Gastroesophageal sphincter (tissue), 4 donors: ENCODE data around the gene PDE4A. TPM values are rescaled to one million over a fixed set of nuclear protein-coding genes. Genes with fewer than 3 reads are reported as not detected.

Experiments used
- ATAC-seq: fragments of 150-250 bp; one replicate; pipeline ENCODE4 v1.9.1; 2016; ENCODE audit warnings: mild to moderate bottlenecking, moderate library complexity
- H3K27ac ChIP-seq, 4 donors: fragments of 200-600 bp; sonication (generic) in 3 of 4; 1 replicate in 3 of 4; 2 replicates in 1 of 4; pipeline ENCODE4 v1.5.1; 2016 to 2019
- H3K27me3 ChIP-seq: fragments of 200-600 bp; sonication (generic); one replicate; pipeline ENCODE4 v1.5.1; 2019
- H3K36me3 ChIP-seq, 2 donors: fragments of 200-600 bp; sonication (generic); one replicate each; pipeline ENCODE4 v1.5.1; 2019; ENCODE audit warnings: control low read depth in 1 of 2
- H3K4me1 ChIP-seq, 3 donors: fragments of 200-600 bp; sonication (generic); 1 replicate in 2 of 3; 2 replicates in 1 of 3; pipeline ENCODE4 v1.5.1; 2016 to 2019; ENCODE audit warnings: control low read depth in 2 of 3
- H3K4me3 ChIP-seq, 2 donors: fragments of 200-600 bp; sonication (generic); one replicate each; pipeline ENCODE4 v1.5.1; 2019; ENCODE audit warnings: mild to moderate bottlenecking in 1 of 2, moderate library complexity in 1 of 2
- H3K9me3 ChIP-seq, 3 donors: fragments of 200-600 bp; sonication (generic); one replicate each; pipeline ENCODE4 v1.5.1; 2017 to 2019; ENCODE audit warnings: control low read depth in 2 of 3
- EP300 ChIP-seq: sonication (generic); formaldehyde crosslinking; IDR thresholded peaks from one replicate; pipeline ENCODE4 v1.6.1; 2017; ENCODE audit warnings: antibody characterized with exemption, mild to moderate bottlenecking
- POLR2A ChIP-seq, 2 donors: fragments of 450-650 bp; IDR thresholded peaks; one replicate each; pipeline ENCODE4 v1.6.1; 2017; ENCODE audit warnings: antibody characterized with exemption in 2 of 2, mild to moderate bottlenecking in 2 of 2, moderate library complexity in 1 of 2
- POLR2AphosphoS5 ChIP-seq: sonication (generic); formaldehyde crosslinking; IDR thresholded peaks from one replicate; pipeline ENCODE4 v1.6.1; 2017; ENCODE audit warnings: antibody characterized with exemption
- WGBS, 2 donors: methylation state at CpG; one replicate each; pipeline ENCODE4 v1.1.5; 2018; ENCODE audit warnings: low coverage in 1 of 2; 5-methylcytosine and 5-hydroxymethylcytosine counted together
- total RNA-seq, 4 donors: library from RNA; depleted of rRNA; stranded (reverse); fragments of >200 nt; gene quantifications; one replicate each; pipeline ENCODE4 v1.1.0, GENCODE V29; 2016
- TF ChIP-seq, protein P1 (sequence below), 4 experiments: fragments of 200-600 bp in 2 of 4; fragments of 450-650 bp in 2 of 4; sonication (generic) in 1 of 4; IDR thresholded peaks; one replicate each; pipeline ENCODE4 v1.5.1; 2017 to 2019; ENCODE audit warnings: antibody characterized with exemption in 4 of 4, mild to moderate bottlenecking in 2 of 4, moderate library complexity in 2 of 4

The PDE4A gene
- total RNA-seq, 4 donors from 2014 or later, result 7.3 to 22.5 (median 10.0) TPM

DNA sequence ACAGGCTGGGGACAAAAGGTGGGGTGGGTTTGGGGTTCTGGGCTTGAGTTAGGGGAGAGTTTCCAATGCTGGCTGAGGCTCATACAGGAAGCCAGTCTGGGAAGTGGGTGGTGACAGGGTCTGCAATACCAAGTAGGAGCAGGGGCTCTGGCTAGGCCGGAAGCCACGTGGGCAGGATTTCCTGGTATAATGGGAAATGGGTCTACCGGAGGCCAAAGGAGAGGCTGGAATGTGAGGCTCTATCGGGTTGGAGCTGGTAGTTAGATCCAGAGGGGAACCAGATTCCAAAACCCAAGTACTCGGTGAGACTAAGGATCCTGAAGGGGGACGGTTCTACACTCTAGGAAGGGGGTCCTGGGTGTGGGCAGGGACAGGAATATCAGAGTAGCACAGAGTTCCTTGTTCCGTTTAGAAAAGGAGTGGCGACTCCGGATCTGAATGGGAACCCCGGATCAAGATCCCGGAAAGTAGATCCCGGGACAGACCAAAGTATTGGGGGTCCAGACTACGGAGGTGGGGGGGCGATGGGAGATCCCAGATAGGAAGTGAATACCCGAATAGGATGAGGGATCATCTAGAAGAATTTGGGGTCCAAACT, 17.8 kb upstream of the PDE4A start:
- no peaks in the 10 kb centered on the region for H3K9me3 ChIP-seq
- H3K27ac ChIP-seq, result peak overlapping the region; percentile 67 to 90 (median 84)
- TF ChIP-seq EP300 (no peak), POLR2A (IDR thresholded peaks at IDR 0.05) (peak in 1 of 2 donors; percentile 14), POLR2AphosphoS5 (peak; percentile 26)
- peaks cover 0 to 4% of the 10 kb centered on the region in 2 donors for H3K36me3 ChIP-seq
- ATAC-seq, result no peak
- H3K4me3 ChIP-seq, result peak overlapping the region; percentile 78 to 96
- 1 to 2% methylated on average over 14 of the region's 15 CpGs for WGBS, 2 donors
- peaks cover 33% of the 10 kb centered on the region for H3K27me3 ChIP-seq
- H3K4me1 ChIP-seq, result peaks cover 0 to 67% (median 30%) of the 10 kb centered on the region in 3 donors

DNA sequence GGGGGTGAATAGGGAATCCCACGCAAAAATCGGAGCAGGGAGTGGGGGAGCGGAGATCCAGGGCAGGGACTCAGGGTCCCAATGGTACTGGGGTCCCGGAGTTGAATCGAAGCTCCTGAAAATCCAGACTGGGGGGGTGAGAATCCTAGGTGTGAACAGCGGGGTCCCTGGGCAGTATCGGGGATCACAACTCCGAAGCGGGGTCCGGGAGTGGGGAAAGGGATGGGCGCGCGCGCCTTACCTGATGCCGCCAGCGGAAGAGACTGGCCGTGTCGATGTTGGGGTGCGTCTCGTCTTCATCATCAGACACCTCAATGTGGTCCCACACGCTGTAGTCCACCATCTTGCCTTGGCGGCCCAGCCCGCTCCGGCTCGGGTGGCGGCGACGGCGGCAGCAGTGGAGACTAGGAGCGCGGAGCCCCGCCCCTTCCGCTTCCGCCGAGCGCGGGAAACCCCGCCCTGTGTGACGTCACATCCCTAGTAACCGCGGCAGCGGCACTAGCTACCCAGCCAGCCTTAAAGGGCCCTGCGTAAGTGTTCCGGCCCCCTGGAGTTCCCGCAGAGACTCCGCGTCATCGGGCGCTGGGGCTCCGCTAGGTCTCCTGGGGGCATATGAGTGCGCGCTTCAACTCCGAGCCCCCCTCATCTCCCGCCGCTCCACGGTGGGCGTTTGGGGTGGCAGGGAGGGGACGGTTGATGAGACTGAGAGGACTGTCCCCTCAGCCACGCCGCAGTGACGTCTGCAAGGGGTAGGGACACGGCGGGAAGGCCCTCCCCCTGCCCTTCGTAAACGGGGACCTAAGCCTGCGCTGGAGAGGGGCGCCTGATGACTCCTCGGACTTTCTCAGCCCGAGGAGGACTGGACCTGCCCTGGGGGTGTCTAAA, 17.0 kb upstream of the PDE4A start, which contains the start of gene CDC37:
Gene CDC37 (minus strand): TSS at position 406 of the 885 bp plus-strand sequence. CDS start 63 bp downstream, at position 343.
- H3K9me3 ChIP-seq, result no peaks in the 10 kb centered on the region
- H3K4me1 ChIP-seq, result peaks cover 0 to 62% (median 30%) of the 10 kb centered on the region in 3 donors
- H3K27ac ChIP-seq, result peak within 1 kb of the TSS; percentile 67 to 90 (median 84)
- H3K27me3 ChIP-seq, result peaks cover 41% of the 10 kb centered on the region
- TF ChIP-seq POLR2A (IDR thresholded peaks at IDR 0.05) (peak; percentile 74 to 79), POLR2AphosphoS5 (peak; percentile 87)
- TF ChIP-seq, protein P1, sequence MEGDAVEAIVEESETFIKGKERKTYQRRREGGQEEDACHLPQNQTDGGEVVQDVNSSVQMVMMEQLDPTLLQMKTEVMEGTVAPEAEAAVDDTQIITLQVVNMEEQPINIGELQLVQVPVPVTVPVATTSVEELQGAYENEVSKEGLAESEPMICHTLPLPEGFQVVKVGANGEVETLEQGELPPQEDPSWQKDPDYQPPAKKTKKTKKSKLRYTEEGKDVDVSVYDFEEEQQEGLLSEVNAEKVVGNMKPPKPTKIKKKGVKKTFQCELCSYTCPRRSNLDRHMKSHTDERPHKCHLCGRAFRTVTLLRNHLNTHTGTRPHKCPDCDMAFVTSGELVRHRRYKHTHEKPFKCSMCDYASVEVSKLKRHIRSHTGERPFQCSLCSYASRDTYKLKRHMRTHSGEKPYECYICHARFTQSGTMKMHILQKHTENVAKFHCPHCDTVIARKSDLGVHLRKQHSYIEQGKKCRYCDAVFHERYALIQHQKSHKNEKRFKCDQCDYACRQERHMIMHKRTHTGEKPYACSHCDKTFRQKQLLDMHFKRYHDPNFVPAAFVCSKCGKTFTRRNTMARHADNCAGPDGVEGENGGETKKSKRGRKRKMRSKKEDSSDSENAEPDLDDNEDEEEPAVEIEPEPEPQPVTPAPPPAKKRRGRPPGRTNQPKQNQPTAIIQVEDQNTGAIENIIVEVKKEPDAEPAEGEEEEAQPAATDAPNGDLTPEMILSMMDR (IDR thresholded peaks at IDR 0.05), result no peak
- WGBS, 2 donors, result 0% methylated on average over 2 to 20 of the region's 69 CpGs
- H3K36me3 ChIP-seq, result peaks cover 0 to 4% of the 10 kb centered on the region in 2 donors
- peak; percentile 95 for ATAC-seq
- peak within 1 kb of the TSS; percentile 78 to 96 for H3K4me3 ChIP-seq

- H3K4me3 ChIP-seq, result peak overlapping the region in 1 of 2 donors; percentile 78
These were observed 15.2 kb upstream of the PDE4A start for GRCh38 chr19:10404888-10405820.

DNA sequence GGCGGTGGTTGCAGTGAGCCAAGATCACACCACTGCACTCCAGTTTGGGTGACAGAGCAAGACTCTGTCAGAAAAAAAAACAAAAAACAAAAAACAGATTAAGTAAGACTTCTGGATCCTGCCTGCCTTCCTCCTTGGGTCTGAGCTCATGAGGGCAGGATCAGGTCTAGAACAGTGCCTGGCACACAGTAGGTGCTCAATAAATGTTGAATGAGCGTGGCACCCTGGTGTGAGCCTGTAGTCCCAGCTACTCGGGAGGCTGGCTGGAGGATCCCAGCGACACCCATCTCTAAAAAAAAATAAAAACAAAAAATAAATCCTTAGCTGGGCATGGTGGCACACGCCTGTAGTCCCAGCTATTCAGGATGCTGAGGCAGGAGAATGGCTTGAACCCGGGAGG, 14.1 kb upstream of the PDE4A start:
- WGBS, 2 donors, result 70 to 89% methylated on average over 3 to 5 of the region's 6 CpGs
- no peak overlapping the region for H3K4me3 ChIP-seq
- peaks cover 0 to 34% (median 23%) of the 10 kb centered on the region in 3 donors for H3K4me1 ChIP-seq
- no peaks in the 10 kb centered on the region for H3K9me3 ChIP-seq
- H3K27me3 ChIP-seq, result peaks cover 65% of the 10 kb centered on the region
- TF ChIP-seq, protein P1 (IDR thresholded peaks at IDR 0.05), result no peak
- TF ChIP-seq EP300, result no peak
- TF ChIP-seq POLR2AphosphoS5, result no peak
- no peak for TF ChIP-seq POLR2A (IDR thresholded peaks at IDR 0.05)
- H3K36me3 ChIP-seq, result no peaks in the 10 kb centered on the region
- no peak for ATAC-seq
- no peak overlapping the region for H3K27ac ChIP-seq

More at GRCh38 chr19:10404888-10405820, 15.2 kb upstream of the PDE4A start:
- ATAC-seq, result no peak
- Histone ChIP-seq H3K9me3 (no peaks in the 10 kb centered on the region), H3K36me3 (no peaks in the 10 kb centered on the region), H3K27ac (peak overlapping the region in 1 of 4 donors; percentile 85), H3K4me1 (peaks cover 0 to 44% (median 27%) of the 10 kb centered on the region in 3 donors), H3K27me3 (peaks cover 59% of the 10 kb centered on the region)
- TF ChIP-seq POLR2A (IDR thresholded peaks at IDR 0.05) (no peak), POLR2AphosphoS5 (no peak), EP300 (no peak)
- TF ChIP-seq, protein P1 (IDR thresholded peaks at IDR 0.05), result no peak
- WGBS, 2 donors, result 2 to 6% methylated on average over 7 to 12 of the region's 43 CpGs

- Histone ChIP-seq H3K4me3 (no peak overlapping the region), H3K9me3 (no peaks in the 10 kb centered on the region), H3K27ac (no peak overlapping the region), H3K4me1 (peaks cover 0 to 25% (median 14%) of the 10 kb centered on the region in 3 donors), H3K36me3 (no peaks in the 10 kb centered on the region), H3K27me3 (peaks cover 72% of the 10 kb centered on the region)
- ATAC-seq, result no peak
- TF ChIP-seq, protein P1 (IDR thresholded peaks at IDR 0.05), result no peak
- TF ChIP-seq POLR2AphosphoS5, result no peak
- TF ChIP-seq POLR2A (IDR thresholded peaks at IDR 0.05), result no peak
- no peak for TF ChIP-seq EP300
These were observed 13.2 kb upstream of the PDE4A start for GRCh38 chr19:10407096-10407495.
